IMR-90 (cell line): Measurements from ENCODE around the gene ABHD13.

Experiments
- BHLHE40 ChIP-seq: fragments of 150-350 bp; IDR thresholded peaks from 2 replicates; pipeline ENCODE4 v1.6.1; 2016; ENCODE audit warnings: mild to moderate bottlenecking, low read depth, low read length
- CTCF ChIP-seq: conservative IDR thresholded peaks from 2 replicates; pipeline ENCODE4 v1.5.1; 2012; ENCODE audit warnings: mild to moderate bottlenecking, low read depth, low read length, improper control_type of control experiment
- ELK1 ChIP-seq: fragments of 150-350 bp; IDR thresholded peaks from 2 replicates; pipeline ENCODE4 v1.6.1; 2016; ENCODE audit warnings: low read depth, mild to moderate bottlenecking, low read length, moderate library complexity, borderline replicate concordance
- FOS ChIP-seq: fragments of 150-350 bp; IDR thresholded peaks from 2 replicates; pipeline ENCODE4 v1.6.1; 2016; ENCODE audit warnings: low read depth, low read length
- MXI1 ChIP-seq: IDR thresholded peaks from 2 replicates; pipeline ENCODE4 v1.6.1; 2012; ENCODE audit warnings: low read depth, mild to moderate bottlenecking, low read length, moderate library complexity, borderline replicate concordance
- NFE2L2 ChIP-seq: fragments of 150-350 bp; IDR thresholded peaks from 2 replicates; pipeline ENCODE4 v1.6.1; 2016; ENCODE audit warnings: low read depth, mild to moderate bottlenecking, low read length
- POLR2A ChIP-seq: IDR thresholded peaks from 2 replicates; pipeline ENCODE4 v1.6.1; 2012; ENCODE audit warnings: mild to moderate bottlenecking, low read depth, low read length
- RAD21 ChIP-seq: IDR thresholded peaks from 2 replicates; pipeline ENCODE4 v1.6.1; 2012; ENCODE audit warnings: low read length, improper control_type of control experiment
- RCOR1 ChIP-seq: IDR thresholded peaks from 2 replicates; pipeline ENCODE4 v1.6.1; 2012; ENCODE audit warnings: mild to moderate bottlenecking, low read length, improper control_type of control experiment; ENCODE audit not compliant: insufficient replicate concordance
- RFX5 ChIP-seq: IDR thresholded peaks from 2 replicates; pipeline ENCODE4 v1.8.0; 2012; ENCODE audit warnings: low read depth, mild to moderate bottlenecking, low read length, moderate library complexity
- SMC3 ChIP-seq: fragments of 150-350 bp; IDR thresholded peaks from 2 replicates; pipeline ENCODE4 v1.6.1; 2016; ENCODE audit warnings: low read depth, mild to moderate bottlenecking, antibody characterized with exemption, low read length, moderate library complexity
- USF2 ChIP-seq: fragments of 150-350 bp; IDR thresholded peaks from 2 replicates; pipeline ENCODE4 v1.6.1; 2017; ENCODE audit warnings: mild to moderate bottlenecking, antibody characterized with exemption, low read length, low read depth

- TF ChIP-seq SMC3 (no peak), CTCF (no peak), BHLHE40 (no peak), ELK1 (no peak), NFE2L2 (no peak), RAD21 (no peak), FOS (no peak), RCOR1 (no peak), MXI1 (no peak), USF2 (no peak), POLR2A (no peak), RFX5 (no peak)
Measured at GRCh38 chr13:108270442-108270841, 52.2 kb downstream of the ABHD13 start.
